HG02970 (cell line): ENCODE results near the gene PRR18.
A peak's percentile ranks its signal among the peaks of the same experiment; 100 is the strongest.

ENCODE experiments used
- ATAC-seq: cut with Tn5 transposase; IDR thresholded peaks from one replicate; pipeline ENCODE4 v1.9.1; 2021; ENCODE audit warnings: mild to moderate bottlenecking, moderate library complexity, moderate number of reproducible peaks; ENCODE audit not compliant: unreplicated experiment, low FRiP score

Gene PRR18

GRCh38 chr6:166279393-166279679 lies 28.9 kb downstream of the PRR18 start:
- ATAC-seq: no peak

DNA sequence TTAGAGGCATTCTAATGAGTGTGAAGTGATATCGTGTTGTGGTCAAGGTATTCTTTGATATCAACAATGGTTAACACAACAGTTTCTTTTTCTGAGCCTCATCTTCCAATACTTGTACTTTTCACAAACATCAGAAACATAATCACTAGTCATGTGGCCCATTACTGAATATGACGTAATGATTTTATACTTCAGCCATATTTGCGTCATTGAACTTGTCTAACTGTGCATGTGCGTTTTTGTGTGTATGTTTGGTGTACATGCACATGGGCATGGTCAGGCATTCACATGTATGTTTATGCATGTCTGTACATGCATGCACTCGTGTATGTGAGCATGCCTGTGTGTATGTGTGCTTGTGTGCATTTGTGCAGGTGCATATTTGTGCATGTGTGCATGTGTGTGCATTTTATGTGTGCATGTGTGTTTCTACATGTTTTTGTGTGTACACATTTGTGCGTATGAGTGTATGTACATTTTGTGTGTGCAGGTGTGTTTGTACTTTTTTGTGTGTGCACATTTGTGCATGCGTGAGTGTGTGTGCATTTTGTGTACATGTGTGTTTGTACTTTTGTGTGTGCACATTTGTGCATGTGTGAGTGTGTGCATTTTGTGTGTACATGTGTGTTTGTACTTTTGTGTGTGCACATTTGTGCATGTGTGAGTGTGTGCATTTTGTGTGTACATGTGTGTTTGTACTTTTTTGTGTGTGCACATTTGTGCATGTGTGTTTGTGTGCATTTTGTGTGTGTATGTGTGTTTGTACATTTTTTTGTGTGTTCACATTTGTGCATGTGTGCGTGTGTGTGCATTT lies 29.4 kb downstream of the PRR18 start:
- no peak for ATAC-seq

DNA sequence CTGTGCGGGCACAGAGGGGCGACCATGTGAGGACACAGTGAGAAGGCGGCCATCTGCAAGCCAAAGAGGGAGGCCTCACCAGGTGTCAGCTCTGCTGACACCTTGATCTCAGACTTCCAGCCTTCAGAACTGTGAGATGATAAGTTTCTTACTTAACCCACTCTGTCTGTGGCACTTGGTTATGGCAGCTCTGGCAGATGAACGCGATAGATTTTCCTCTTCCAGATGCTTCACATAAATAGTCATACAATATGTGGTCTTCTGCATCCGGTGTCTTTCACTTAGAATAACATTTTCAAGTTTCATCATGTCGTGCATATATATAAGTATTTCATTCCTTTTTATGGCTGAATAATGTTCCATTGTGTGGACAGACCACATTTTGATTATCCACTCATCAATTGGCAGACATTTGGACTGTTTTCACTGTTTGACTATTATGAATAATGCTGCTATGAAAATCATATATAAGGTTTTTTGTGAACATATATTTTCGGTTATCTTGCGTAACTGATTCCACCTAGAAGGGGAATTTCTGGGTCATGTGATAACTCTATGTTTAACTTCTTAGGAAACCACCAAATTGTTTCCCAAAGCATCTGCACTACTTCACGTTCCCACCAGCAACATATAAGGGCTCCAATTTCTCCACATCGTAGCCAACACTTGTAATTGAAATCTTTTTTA lies 30.2 kb downstream of the PRR18 start:
- no peak for ATAC-seq

GRCh38 chr6:166277018-166277417 lies 31.2 kb downstream of the PRR18 start:
- no peak for ATAC-seq

GRCh38 chr6:166275714-166276166 lies 32.5 kb downstream of the PRR18 start:
- ATAC-seq: peak; percentile 82

DNA sequence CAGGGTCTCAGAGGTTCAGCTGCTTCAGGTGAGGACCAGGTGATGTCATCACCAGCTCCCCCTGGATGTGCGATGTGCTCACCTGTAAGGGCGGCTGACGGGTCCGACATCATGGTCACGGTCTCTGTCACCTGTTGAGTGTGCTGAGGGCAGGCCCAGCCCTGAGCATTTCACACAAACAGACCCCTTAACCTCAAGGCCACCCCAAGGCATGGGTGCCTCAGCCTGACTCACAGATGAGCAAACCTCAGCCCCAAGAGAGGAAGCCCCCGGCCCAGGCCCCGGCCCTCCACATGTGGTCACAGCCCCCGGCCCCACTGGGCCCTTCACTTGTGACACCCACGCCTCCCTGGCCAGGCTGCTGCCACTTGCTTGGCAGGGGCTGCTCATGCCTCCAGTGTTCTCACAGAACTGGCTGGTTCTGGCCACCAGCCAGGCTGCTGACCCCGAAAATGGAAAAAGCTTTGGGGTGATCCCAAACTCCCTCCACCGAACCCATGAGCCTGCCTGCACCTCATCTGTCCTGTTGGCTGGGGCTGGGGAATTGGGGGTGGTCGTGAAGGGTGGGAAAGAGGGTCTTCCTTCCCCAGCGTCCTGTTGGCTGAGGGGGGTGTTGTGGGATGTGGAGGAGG lies 33.3 kb downstream of the PRR18 start:
- no peak for ATAC-seq

DNA sequence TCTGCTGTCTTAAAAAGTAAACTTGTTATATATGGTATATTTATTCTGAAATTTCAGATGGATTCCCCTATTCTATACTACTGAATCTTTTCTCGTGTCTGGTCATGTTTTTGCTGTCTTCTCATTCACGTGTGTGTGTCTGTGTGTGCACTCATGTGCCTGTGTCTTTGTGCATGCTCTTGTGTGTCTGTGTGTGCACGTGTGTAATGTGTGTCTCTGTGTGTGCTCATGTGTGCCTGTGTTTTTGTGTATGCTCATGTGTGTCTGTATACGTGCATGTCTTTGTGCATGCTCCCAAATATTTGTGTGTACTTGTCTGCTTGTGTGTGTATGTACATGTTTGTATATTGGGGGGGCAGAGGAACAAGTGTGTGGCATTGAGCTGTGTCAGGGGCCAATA lies 34.0 kb downstream of the PRR18 start:
- no peak for ATAC-seq

GRCh38 chr6:166271376-166271765 lies 36.8 kb downstream of the PRR18 start:
- no peak for ATAC-seq

- ATAC-seq: no peak
Observed at GRCh38 chr6:166270706-166271375, 37.4 kb downstream of the PRR18 start.

DNA sequence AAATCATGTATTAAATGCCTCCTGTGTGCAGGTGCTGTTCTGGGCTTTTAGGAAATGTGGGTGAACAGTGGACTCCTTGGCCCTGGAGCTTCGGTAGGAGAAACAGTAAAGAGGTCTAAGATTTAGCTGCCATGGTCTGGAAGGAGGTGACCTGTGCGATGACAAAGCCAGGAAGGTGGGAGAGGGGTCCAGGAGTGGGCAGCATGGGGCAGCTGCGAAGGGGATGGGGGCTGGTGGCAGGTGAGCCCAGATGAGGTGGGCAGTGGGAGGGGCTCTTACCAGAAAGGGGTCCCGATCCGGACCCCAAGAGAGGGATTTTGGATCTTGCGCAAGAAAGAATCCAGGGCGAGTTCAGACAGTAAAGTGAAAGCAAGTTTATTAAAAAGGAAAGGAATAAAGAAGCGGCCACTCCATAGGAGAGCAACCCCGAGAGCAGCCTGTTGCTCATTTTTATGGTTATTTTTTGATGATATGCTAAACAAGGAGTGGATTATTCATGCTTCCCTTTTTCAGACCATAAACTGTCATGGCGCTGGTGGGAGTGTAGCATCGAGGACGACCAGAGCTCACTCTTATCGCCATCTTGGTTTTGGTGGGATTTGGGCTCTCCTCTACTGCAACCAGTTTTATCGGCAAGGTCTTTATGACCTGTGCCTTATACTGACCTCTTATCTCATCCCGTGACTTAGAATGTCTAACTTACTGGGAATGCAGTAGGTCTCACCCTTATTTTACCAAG lies 38.7 kb downstream of the PRR18 start:
- no peak for ATAC-seq

GRCh38 chr6:166268431-166268830 lies 39.8 kb downstream of the PRR18 start:
- no peak for ATAC-seq

GRCh38 chr6:166267526-166267925 lies 40.7 kb downstream of the PRR18 start:
- no peak for ATAC-seq

DNA sequence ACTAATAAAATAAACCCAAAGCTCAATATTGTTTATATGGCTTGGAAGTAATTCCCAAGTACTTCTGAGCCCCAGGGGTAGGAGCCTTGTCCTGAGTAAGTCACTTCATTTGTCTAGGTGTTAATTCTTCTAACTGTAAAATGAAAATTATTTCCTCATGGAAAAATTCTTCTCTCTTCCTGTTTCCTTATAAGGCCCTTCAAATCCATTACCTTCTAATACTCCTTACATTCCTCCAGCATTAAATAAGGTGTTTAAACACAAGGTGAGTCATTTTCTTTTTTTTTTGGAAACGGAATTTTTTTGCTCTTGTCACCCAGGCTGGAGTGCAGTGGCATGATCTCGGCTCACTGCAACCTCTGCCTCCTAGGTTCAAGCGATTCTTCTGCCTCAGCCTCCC lies 41.9 kb downstream of the PRR18 start:
- ATAC-seq: no peak

GRCh38 chr6:166262743-166263515 lies 45.3 kb downstream of the PRR18 start:
- ATAC-seq: no peak

- no peak for ATAC-seq
Observed at GRCh38 chr6:166259296-166259977, 48.8 kb downstream of the PRR18 start.

- peak; percentile 48 for ATAC-seq
Observed at GRCh38 chr6:166258854-166259276, 49.3 kb downstream of the PRR18 start.

DNA sequence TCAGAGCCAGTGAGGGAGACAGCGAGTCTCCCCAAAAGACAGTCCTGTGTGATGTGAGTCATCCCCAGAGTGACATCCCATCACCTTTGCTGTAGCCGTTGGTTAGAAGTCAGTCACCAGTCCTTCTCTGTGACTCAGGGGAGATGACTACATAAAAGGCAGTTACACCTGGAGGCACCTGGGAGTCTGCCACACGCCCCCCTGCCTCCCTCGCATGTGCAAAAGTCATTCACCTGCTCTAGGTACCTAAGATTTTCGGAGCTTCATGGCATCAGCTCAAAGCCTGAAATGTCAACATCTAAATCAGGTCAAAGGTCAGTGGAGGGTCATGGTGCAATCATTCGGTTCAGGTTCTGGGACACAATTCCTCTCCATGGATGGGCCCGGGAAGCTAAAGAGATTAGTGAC lies 50.3 kb downstream of the PRR18 start:
- ATAC-seq: no peak
